Measurements from ENCODE around the gene SATB2. TPM values are rescaled to one million over a fixed set of nuclear protein-coding genes. Genes with fewer than 3 reads are reported as not detected.

Gene SATB2
- 10 to 100 TPM; 10.1 to 16.5 (median 14.7) TPM for polyA plus RNA-seq (ENCODE audit: insufficient read length in 4 of 4)

DNA sequence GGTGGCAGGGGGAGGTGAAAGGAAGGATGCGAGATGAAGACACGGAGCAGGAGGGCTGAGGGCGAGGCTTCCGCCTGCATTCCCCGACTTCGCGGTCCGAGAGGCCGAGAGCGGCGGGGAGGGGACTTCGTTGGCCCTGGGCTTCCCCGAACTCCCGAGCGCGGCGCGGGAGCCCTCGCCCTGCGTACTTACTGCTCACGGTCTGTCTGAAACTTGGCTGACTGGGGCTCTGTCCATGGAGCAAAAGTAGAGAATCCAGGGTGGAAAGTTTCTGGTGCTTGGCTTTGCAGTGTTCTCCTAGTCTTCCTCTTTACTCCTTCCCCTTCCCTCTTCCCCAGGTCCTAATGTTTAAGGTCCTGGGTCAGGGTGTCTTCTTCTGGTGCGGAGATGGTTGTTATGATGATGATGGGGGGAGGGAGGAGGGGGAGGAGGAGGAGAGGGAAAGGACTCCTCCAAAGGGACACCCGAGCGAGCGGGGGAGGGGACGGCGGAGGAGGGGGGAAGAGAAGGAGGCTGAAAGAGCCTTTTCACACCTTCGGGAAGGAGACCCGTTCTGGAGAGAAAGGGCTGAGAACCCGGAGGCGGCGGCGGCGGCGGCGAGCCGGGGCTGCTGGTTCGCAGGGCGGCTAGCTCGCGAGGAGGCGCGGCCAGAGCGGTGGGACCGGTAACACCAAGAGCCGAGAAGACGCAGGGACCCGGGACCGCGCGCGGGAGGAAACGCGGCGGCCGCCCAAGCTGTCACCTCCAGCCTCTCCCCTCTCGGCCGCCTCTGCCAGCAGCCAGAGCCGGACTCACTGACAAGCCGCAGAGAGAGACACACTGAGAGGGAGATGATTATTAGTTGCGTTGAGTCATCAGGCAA lies at the start of gene SATB2:
SATB2 (minus strand) TSS at position 793 of the 862 bp plus-strand sequence. CDS start 1,902 bp downstream, outside the sequence.
- no peak for DNase-seq (ENCODE audit: low read depth in 4 of 4, low spot score in 2 of 4)

DNA sequence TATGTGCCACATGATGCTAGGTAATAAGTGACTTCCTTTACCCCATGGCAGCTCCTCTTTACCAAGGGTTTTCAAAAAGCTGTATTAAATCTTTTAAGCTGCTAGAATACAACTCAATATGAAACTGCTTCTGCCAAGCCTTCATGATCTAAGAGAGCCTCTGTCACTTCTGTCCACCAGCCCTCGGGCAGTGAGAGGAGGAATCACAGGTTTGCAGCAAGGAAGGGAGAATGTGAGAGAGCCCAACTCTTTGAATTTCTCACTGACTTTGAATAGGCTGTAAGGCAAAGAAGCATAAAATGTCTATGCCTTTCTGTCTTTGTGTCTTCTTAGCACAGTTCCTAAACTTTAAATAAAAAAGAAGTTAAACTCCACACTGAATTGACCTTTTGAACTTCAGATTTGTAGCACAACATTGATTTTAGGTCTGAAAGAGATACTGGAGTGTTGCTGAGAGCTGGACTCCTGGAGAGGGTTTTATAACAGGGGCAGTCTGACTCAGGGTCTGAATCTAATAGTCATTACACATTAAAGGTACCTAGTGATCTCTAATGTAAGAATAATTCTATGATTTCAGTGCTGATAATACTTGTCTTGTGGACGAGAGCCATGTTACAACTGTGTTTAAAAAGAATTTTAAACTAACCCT lies 48.1 kb upstream of the SATB2 start:
- no peak for DNase-seq (ENCODE audit: low read depth in 4 of 4, low spot score in 2 of 4)

DNA sequence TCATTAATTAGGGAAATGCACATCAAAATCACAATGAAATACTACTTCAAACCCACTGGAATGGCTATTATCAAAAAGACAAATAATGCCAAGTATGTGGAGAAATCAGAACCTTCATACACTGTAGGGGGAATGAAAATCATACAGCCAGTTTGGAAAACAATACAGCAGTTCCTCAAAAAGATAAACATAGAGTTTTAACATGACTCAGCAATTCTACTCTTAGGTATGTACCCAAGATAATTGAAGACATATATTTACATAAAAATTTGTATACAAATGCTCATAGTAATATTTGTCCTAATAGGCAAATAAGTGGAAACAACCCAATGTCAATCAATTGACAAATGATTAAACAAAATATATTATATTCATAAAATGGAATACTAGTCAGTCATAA lies 45.4 kb upstream of the SATB2 start:
- no peak for DNase-seq (ENCODE audit: low read depth in 4 of 4, low spot score in 2 of 4)

DNA sequence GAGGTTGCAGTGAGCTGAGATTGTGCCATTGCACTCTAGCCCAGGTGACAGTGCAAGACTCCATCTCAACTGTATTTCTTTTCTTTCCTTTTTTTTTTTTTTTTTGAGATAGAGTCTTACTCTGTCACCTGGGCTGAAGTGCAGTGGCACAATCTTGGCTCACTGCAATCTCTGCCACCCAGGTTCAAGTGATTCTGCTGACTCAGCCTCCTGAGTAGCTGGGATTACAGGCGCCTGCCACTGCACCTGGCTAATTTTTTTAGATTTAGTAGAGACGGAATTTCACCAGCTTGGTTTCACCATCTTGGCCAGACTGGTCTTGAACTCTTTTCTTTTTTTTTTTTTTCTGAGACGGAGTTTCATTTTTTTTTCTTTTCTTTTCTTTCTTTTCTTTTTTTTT lies 41.3 kb upstream of the SATB2 start:
- DNase-seq (ENCODE audit: low read depth in 4 of 4, low spot score in 2 of 4): no peak

DNA sequence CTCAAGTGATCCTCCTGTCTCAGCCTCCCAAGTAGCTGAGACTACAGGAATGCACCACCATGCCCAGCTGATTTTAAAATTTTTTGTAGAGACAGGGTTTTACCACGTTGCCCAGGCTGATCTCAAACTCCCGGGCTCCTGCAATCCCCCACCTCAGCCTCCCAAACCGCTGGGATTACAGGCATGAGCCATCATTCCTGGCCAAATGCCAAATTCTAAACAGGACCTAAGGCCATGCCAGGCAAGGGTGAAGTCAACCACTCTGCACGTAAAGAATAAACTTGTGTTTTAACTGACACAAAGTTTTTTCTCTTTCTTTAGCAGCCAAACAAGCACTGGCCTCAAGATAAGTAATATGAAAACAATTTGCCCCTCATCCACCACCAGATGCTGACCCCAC lies 37.4 kb upstream of the SATB2 start:
- no peak for DNase-seq (ENCODE audit: low read depth in 4 of 4, low spot score in 2 of 4)

DNA sequence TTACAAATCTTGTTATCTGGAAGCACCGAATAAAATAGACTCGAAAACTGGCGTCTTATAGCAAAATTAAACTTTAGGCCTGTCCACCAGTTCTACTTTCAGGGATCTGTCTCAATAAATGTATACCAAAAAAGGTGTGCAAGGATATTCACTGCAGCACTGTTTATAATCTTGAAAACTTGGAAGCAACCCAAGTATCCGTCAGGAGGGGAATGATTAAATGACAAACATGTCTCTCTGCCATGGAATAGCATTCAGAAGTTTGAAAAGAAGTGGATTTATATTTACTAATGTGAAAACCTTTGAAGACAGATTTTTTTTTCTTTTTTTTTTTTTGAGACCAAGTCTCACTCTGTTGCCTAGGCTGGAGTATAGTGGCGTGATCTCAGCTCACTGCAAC lies 32.3 kb upstream of the SATB2 start:
- DNase-seq (ENCODE audit: low read depth in 4 of 4, low spot score in 2 of 4): no peak

DNA sequence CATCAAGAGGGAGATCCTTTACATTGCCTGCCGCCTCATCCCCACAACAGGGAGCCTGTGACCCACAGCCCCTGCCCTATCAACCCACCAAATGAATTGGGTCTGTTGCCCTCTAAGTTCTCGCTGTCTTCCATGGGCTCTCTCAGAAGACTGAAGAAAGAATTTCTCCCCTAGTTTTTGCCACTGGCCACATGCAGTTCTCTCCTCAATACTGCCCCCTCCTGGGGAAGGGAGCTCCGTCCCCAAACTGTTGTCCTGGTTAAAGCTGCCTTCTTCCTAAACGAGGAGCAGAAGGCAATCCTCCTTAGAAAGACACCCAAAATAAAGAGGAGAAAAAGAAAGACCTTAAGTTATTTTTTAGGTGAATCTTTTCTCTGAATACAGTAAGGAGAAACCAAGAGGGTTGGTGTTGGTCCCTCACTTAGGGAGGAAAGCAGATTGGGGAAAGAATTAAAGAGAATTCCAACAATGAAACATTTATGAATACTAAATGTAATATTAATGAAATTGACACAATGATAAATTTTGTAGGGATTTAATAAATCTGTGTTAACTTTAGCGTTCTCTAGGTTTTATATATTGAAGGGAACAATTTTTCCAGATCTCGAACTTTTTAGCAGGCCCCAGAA lies 31.1 kb upstream of the SATB2 start:
- DNase-seq (ENCODE audit: low read depth in 4 of 4, low spot score in 2 of 4): no peak

DNA sequence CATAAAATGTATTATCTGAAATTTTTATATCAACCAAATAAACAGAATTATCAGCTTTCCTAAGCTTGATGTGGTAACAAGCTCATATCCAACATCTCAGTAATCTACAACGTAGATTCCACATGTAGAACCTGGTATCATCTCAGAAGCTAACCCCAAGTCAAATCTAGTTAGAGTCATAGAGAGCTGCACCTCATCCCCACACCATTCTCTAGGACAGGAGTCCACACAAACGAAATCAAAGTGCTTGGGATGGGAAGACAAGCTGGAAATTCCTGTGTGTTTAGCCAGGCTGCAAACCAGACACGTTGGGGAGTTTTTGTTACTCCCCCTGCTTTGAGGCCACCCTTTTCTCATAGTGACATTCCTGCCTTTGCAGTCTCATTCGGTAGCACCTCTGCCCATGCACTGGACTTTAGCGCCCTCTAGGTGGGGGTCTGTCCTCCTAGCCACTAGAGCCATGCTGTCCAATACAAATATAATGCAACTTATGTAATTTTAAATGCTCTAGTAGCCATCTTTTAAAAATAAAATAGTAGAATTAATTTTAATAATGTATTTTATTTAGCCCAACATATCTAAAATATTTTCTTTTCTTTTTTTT lies 28.1 kb upstream of the SATB2 start:
- DNase-seq (ENCODE audit: low read depth in 4 of 4, low spot score in 2 of 4): no peak

DNA sequence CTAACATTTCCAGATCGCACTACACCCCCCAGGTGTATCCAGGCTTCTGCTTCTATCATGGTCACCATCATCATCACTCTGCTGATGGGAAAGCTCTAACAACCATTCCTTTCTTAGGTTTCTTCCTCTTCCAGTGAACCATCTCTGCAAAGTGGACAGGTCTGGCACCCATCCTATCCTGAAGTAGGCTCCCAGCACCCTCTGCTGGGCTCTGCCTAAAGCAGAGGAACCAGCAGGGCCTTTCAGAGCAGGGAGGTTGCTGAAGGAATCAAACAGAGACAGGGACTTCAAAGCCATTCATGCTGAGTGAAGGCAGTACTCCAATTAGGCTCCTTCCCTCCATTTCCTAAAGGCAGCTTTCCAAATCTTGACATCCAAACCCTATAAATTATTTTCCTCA lies 27.2 kb upstream of the SATB2 start:
- no peak for DNase-seq (ENCODE audit: low read depth in 4 of 4, low spot score in 2 of 4)

DNA sequence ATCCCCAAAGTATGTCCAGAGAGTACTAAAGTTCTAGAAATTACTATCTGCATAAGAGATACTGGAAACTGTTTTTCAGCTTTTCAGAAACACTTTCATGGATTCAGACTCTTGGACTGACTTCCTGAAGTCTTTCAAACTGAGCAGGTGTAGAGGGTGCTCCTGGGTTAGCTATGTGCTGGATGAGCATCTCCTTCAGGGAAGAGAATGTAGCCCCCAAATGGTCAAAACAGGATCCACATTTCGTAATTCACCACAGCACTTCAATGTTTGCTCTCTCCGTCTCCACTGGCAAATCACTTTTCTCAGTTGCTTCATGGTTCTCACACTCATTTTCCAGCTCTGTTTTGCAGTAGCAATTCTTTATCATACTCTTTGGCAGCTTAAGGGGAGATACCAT lies 23.2 kb upstream of the SATB2 start:
- DNase-seq (ENCODE audit: low read depth in 4 of 4, low spot score in 2 of 4): no peak

DNA sequence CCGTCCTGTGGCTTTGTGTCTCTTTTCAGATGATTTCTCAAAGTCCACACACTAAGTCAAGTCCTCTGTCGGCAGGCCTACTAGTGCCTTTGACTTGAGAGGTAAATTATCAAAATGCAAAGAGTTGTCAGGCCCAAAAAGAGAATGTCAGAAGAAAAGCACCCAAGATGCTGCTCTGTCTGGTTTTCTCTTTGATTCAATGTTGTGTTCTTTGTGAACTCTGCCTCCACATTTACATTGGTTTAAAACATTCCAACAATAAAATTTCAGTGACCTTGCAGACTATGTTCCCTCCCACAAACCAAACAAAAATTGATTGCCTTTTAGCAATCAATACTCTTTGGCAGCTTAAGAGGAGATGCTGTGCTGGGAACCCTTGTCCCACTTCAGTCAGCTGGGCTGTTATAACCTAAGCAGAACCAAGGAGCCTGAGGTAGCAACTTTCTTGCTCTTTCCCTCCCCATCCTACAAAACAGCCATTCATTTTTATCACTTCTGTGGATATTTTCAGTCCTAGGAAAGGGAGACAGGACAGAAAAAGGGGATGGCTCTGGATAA lies 19.6 kb upstream of the SATB2 start:
- DNase-seq (ENCODE audit: low read depth in 4 of 4, low spot score in 2 of 4): no peak

DNA sequence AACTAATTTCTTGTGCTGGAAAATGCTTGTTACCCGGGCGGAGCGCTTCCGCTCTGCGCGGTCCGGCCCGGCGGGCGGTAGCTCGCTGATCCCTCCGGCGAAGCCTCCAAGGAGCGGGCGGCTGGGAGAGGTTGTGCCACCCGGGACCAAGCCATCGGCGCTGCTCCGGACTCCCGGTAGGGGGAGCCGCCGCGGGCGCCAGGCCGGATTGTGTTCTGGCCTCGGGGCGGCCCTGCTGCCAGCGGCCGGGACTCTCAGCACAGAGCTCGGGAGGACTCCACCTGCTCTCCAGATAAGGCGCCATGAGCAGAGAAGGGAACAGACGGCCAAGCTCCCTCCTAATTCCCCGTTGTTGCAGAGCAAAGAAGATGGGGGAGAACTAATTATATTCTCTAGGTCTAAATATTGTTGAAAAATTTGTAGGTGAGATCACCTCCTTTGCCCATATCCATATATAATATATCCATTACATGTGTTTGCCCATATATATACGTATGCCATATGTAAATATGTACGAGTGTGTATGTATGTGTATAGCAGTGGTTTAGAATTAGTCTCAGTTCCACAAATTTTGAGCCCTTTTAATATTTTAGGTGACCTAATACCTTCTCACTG lies 13.8 kb upstream of the SATB2 start:
- no peak for DNase-seq (ENCODE audit: low read depth in 4 of 4, low spot score in 2 of 4)

DNA sequence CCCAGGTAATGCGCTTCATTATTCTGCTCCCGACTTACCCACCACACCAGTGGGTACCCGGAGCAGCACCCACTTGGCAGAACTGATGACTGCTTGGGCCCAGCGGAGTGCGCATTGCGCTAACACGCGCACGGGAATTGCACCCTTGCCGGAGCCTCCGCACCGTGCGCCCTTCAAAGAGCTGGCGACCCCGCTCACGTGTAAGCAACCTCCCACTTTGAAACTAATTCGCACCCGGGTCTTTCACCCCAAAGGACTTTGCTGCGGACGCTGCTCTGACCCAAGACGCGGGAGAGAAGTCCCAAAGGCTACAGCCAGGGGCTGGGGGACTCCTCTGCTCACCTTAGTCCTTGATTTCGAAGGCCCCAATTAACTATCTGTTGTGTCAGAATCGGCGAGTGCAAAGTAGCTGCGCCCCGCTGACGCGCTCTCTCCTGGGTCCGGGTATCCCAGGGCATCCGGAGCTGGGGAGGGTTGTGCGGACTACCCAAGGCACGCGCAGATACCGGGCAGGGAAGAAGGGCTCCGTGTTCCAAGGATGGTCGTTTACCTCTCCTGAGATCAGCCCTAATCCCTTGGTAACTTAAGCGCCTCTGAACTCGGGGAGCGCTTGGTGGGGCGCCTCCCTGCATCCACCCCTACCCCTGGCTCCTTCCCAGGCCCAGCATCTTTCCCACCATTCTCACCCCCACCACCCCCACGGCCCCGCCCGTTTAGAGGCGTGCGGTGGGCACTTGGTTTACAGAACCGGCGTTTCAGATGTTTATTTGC lies 13.1 kb upstream of the SATB2 start:
- no peak for DNase-seq (ENCODE audit: low read depth in 4 of 4, low spot score in 2 of 4)

DNA sequence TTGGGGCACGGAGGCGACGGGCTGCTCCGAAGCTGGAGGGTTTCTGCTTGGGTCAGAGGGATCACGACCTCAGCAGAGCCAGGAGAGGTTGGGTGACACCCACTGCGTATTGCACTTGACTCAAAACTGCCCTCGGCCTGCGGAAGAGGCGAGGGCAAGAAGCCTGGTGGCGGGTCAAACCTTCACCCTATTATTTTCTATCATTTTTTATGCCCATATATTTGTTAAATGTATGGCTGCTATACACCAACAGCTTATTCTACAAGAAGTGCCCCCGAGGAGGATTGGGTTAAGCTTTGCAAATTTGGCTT lies 12.6 kb upstream of the SATB2 start:
- DNase-seq (ENCODE audit: low read depth in 4 of 4, low spot score in 2 of 4): no peak

DNA sequence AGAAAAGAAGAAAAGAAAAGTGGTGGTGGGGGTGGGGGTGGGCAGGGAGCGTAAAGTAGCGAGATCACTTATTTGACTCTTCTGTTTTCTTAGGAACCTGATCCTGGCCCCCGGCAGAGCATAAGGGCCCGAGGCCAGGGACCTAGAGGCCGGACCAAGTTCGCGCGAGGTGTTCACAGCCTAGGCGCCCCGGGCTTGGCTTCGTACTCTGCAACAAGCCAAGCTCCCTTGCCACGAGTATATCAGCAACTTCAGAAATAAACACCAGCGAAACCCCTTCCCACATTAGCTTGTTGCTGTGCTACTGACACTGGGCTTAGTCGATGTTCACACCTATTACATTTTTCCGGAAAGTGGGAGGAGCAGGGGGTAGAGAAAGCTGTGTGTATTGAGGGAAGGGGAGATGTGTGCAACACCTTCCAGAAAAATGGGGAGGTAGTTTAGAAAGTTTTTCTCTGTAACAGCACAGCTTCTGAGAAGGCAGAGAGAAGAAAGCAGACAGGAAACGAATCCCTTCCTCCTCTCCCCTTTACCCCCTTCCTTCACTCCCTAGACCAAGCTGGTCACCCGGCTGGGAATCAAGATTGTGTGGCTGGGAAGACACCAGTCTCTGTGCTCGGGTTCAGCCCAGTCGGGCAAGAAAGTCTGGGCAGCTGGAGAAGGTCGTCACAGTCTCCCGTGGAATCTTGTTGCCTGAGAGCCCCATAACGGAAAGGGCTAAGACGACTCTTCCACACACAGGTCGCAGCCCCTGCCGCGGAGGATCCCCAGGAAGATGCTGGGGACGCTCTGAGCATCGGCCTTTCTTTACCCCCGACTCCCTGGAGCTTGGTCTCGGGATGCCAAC lies 12.0 kb upstream of the SATB2 start:
- no peak for DNase-seq (ENCODE audit: low read depth in 4 of 4, low spot score in 2 of 4)

DNA sequence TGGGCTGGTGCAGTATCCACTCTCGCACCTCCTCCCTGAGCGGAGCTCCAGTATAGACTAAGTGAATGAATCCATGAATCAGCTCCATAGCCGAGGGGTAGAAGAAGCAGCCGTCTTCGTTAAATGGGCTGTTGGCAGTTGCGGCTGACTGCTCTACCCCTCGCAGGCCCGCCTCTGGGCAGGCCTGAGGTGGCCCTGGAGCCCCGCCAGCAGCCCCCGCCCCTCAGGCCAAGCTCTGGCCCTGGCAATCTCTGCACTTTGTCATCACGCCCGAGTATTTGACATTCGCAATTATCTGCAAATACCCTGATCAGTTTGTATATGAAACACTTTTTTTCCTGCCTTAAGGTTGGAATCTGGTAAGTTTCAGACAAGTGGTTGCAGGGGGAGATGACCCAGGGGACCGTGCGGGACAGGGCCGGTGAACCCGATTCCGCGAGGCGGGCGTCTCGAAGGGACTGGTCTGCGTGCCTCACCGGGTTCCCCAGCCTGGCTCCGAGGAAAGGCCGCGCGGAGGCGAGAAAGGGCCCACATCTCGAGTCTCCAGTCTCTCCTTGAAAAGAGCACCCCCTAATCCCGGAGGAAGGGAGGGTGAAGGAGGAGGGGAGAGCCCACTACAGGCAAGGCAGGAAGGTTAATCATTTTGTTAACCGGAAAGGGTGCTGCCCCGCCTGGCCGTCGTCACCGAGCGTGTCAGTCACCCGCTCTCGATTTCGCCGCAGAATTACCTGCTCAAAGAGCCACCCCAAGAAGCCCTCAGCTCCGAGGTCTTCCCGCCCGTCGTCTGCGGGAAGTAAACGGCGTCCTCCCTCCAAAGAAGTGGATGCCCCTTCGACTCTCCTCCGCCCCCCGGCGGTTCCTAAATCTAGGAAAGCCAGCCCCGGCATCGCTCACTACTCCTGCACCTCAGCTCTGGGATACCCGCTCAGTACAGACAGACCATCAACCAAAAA lies 11.1 kb upstream of the SATB2 start:
- no peak for DNase-seq (ENCODE audit: low read depth in 4 of 4, low spot score in 2 of 4)

DNA sequence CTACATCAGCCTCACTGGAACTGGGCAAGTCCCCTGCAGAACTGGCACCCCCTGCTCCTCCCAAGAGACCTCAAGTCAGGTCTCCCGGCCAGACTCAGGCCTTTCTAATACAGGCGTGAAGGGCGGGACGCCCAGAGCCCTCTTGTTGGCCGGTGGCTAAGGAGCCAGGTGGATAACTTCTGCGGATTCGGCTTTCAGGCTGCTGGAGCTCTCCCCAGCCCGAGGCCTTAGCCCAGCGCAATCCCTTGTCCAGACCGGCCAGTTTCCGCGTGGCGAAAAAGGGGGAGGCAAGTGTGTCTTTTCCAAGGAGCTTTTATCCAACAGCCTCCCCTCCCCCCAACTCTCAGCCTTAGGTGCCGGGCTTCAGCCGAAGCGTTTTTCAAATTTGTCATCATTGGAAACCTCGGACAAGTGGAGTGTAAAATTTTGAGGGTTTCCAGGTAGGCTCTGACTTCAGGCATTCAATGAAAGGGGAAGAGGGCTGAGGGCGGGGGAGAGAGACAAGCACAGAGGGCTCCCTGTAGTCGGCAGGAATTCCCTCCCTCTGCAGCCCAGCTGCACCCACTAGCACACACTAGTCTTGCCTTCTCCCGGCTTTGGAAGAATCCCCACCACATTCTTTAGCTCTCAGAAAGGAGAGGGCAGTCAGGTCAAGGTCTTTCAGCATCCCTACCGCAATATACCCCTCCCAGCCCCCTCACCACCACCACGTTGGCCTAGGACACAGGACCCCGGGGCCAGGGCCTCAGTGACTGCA lies 9.5 kb upstream of the SATB2 start:
- DNase-seq (ENCODE audit: low read depth in 4 of 4, low spot score in 2 of 4): no peak
